ENCODE measurements around the gene PREPL.
"Not testable (repeated sequence)": the region's sequence is repeated elsewhere in the genome, so short reads cannot be mapped to it uniquely, and the experiment has no call there.

DNA sequence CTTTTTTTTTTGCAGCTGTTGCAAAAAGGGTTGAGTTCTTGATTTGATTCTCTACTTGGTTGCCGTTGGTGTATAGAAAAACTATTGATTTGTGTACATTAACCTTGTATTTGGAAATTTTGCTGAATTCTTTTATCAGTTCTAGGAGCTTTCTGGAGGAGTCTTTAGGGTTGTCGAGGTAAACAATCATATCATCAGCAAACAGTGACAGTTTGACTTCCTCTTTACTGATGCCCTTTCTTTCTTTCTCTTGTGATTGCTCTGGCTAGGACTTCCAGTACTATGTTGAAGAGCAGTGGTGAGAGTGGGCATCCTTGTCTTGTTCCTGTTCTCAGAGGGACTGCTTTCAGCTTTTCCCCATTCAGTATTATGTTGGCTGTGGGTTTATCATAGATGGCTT, 23.9 kb upstream of the PREPL start:
- TF ChIP-seq, protein P1, sequence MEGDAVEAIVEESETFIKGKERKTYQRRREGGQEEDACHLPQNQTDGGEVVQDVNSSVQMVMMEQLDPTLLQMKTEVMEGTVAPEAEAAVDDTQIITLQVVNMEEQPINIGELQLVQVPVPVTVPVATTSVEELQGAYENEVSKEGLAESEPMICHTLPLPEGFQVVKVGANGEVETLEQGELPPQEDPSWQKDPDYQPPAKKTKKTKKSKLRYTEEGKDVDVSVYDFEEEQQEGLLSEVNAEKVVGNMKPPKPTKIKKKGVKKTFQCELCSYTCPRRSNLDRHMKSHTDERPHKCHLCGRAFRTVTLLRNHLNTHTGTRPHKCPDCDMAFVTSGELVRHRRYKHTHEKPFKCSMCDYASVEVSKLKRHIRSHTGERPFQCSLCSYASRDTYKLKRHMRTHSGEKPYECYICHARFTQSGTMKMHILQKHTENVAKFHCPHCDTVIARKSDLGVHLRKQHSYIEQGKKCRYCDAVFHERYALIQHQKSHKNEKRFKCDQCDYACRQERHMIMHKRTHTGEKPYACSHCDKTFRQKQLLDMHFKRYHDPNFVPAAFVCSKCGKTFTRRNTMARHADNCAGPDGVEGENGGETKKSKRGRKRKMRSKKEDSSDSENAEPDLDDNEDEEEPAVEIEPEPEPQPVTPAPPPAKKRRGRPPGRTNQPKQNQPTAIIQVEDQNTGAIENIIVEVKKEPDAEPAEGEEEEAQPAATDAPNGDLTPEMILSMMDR (IDR thresholded peaks at IDR 0.05): not testable (repeated sequence)
- not testable (repeated sequence) for TF ChIP-seq POLR2A (IDR thresholded peaks at IDR 0.05)
